DND-41 (cell line): ENCODE data around the gene CSNK1G1.

Source experiments
- ATAC-seq: fragments of 200-7000 bp; cut with Tn5 transposase; 3 replicates; pipeline ENCODE4 v1.9.1; 2021; ENCODE audit warnings: low read depth; ENCODE audit not compliant: insufficient read depth
- DNase-seq: peaks from one replicate; pipeline ENCODE4 v3.0.0-alpha.2; 2020
- H2AFZ ChIP-seq: 2 replicates; pipeline ENCODE4 v1.6.0; 2012; ENCODE audit warnings: low read depth, low read length
- H3K27ac ChIP-seq: 2 replicates; pipeline ENCODE4 v1.5.1; 2012; ENCODE audit warnings: low read length, inconsistent platforms
- H3K27me3 ChIP-seq: fragments of 200-600 bp; sonication (generic); 2 replicates; pipeline ENCODE4 v1.6.0; 2012; ENCODE audit warnings: low read length, mild to moderate bottlenecking, inconsistent platforms; ENCODE audit not compliant: insufficient read depth, poor library complexity
- H3K36me3 ChIP-seq: 2 replicates; pipeline ENCODE4 v1.5.1; 2012; ENCODE audit warnings: low read length, inconsistent platforms; ENCODE audit not compliant: insufficient read depth
- H3K4me1 ChIP-seq: 2 replicates; pipeline ENCODE4 v1.5.1; 2012; ENCODE audit warnings: mild to moderate bottlenecking, low read length; ENCODE audit not compliant: insufficient read depth
- H3K4me2 ChIP-seq: 2 replicates; pipeline ENCODE4 v1.6.0; 2012; ENCODE audit warnings: mild to moderate bottlenecking, moderate library complexity, low read length, inconsistent platforms; ENCODE audit not compliant: insufficient read depth
- H3K4me3 ChIP-seq, 2 experiments: fragments of 200-600 bp in 1 of 2; shearing (Covaris generic) in 1 of 2; 2 replicates each; pipeline ENCODE4 v1.5.1; 2012 to 2016; ENCODE audit warnings: inconsistent platforms in 2 of 2, low read length in 2 of 2, mild to moderate bottlenecking in 2 of 2, low read depth in 1 of 2, moderate library complexity in 1 of 2
- H3K79me2 ChIP-seq: 2 replicates; pipeline ENCODE4 v1.6.0; 2012; ENCODE audit warnings: low read length, inconsistent platforms; ENCODE audit not compliant: insufficient read depth
- H3K9ac ChIP-seq: 2 replicates; pipeline ENCODE4 v1.6.0; 2012; ENCODE audit warnings: low read depth, mild to moderate bottlenecking, inconsistent platforms, low read length, moderate library complexity
- H3K9me3 ChIP-seq: 2 replicates; pipeline ENCODE4 v1.5.1; 2012; ENCODE audit warnings: low read length, moderate library complexity, mild to moderate bottlenecking, inconsistent platforms; ENCODE audit not compliant: insufficient read depth, severe bottlenecking
- H4K20me1 ChIP-seq: 2 replicates; pipeline ENCODE4 v1.6.0; 2012; ENCODE audit warnings: low read length; ENCODE audit not compliant: insufficient read depth
- EZH2 ChIP-seq: IDR thresholded peaks from 3 replicates; pipeline ENCODE4 v1.6.1; 2012; ENCODE audit warnings: borderline replicate concordance, low read depth, mild to moderate bottlenecking, moderate library complexity, low read length, inconsistent platforms; ENCODE audit not compliant: severe bottlenecking
- TF ChIP-seq, protein P1 (sequence below): IDR thresholded peaks from 2 replicates; pipeline ENCODE4 v1.5.1; 2012; ENCODE audit warnings: borderline replicate concordance, low read length, moderate library complexity, mild to moderate bottlenecking; ENCODE audit not compliant: poor library complexity, severe bottlenecking; ENCODE audit errors: extremely low read depth

Gene CSNK1G1

DNA sequence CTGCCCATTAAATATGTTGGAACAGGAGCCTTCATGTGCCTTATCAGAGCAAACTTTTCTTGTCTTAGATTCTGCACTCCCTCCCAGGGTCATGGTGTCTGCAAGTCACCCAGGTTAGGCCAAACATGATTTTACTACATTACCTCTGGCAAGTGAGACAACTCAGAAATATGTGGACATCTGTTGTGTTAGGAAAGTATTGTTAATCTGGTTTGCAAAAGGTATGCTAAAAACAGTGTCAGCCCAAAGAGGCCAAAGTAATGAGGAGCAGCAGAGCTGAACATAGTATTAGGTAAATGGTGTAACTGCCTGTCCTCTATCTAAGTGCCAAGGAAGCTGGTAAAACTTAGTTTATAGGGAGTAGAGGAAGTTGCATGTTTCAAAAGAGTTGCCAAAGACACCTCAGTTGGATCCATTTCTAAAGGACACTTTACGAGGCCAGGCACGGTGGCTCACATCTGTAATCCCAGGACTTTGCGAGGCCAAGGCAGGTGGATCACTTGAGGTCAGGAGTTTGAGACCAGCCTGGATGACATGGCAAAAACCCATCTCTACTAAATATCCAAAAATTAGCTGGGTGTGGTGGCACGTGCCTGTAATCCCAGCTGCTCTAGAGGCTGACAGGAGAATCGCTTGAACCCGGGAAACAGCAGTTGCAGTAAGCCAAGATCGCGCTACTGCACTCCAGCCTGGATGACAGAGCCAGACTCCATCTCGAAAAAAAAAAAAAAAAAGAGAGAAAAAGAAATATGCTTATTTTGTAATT lies 170.6 kb downstream of the CSNK1G1 start:
- Histone ChIP-seq H3K27me3 (no peaks in the 10 kb centered on the region), H3K4me2 (no peak overlapping the region), H3K4me3 (no peak overlapping the region), H3K9ac (no peak overlapping the region), H4K20me1 (no peaks in the 10 kb centered on the region), H3K36me3 (peaks cover 10% of the 10 kb centered on the region; the same call in 1 of the 2 replicates), H2AFZ (no peak overlapping the region), H3K27ac (no peak overlapping the region), H3K79me2 (no peaks in the 10 kb centered on the region), H3K9me3 (no peaks in the 10 kb centered on the region), H3K4me1 (no peaks in the 10 kb centered on the region)
- ATAC-seq (no peak), DNase-seq (no peak)
- TF ChIP-seq EZH2: no peak
- TF ChIP-seq, protein P1, sequence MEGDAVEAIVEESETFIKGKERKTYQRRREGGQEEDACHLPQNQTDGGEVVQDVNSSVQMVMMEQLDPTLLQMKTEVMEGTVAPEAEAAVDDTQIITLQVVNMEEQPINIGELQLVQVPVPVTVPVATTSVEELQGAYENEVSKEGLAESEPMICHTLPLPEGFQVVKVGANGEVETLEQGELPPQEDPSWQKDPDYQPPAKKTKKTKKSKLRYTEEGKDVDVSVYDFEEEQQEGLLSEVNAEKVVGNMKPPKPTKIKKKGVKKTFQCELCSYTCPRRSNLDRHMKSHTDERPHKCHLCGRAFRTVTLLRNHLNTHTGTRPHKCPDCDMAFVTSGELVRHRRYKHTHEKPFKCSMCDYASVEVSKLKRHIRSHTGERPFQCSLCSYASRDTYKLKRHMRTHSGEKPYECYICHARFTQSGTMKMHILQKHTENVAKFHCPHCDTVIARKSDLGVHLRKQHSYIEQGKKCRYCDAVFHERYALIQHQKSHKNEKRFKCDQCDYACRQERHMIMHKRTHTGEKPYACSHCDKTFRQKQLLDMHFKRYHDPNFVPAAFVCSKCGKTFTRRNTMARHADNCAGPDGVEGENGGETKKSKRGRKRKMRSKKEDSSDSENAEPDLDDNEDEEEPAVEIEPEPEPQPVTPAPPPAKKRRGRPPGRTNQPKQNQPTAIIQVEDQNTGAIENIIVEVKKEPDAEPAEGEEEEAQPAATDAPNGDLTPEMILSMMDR: no peak

DNA sequence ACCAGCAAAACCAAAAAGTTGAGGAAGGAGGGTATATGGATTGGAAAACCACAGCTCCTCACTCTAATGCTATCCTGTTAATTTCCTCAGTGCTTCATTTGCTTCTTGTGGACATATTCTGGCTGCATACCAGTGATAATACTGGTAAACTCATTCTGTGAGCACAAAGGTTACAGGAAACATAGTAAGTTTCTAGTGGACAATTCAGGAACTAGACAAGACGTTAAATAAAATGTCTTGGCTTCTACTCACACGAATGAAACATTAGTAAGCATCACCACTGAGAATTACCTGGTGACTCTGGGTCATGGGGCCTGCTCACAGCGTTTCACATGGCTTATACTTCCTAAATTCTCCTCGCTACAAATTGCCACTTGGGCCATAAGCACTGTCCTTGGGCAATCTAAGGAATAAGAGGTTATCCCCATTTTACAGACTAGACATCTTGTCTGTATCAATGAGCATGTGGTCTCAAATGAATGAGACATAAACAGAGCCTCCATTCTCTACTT lies 173.1 kb downstream of the CSNK1G1 start:
- DNase-seq (no peak), ATAC-seq (no peak)
- no peak overlapping the region for H2AFZ ChIP-seq
- no peaks in the 10 kb centered on the region for H3K9me3 ChIP-seq
- H3K27ac ChIP-seq: no peak overlapping the region
- H3K4me1 ChIP-seq: no peaks in the 10 kb centered on the region
- TF ChIP-seq, protein P1: no peak
- no peak for TF ChIP-seq EZH2
- H4K20me1 ChIP-seq: no peaks in the 10 kb centered on the region
- no peaks in the 10 kb centered on the region for H3K79me2 ChIP-seq
- H3K27me3 ChIP-seq: no peaks in the 10 kb centered on the region
- no peak overlapping the region for H3K9ac ChIP-seq
- H3K36me3 ChIP-seq: peaks cover 27% of the 10 kb centered on the region
- no peak overlapping the region for H3K4me2 ChIP-seq
- no peak overlapping the region for H3K4me3 ChIP-seq

DNA sequence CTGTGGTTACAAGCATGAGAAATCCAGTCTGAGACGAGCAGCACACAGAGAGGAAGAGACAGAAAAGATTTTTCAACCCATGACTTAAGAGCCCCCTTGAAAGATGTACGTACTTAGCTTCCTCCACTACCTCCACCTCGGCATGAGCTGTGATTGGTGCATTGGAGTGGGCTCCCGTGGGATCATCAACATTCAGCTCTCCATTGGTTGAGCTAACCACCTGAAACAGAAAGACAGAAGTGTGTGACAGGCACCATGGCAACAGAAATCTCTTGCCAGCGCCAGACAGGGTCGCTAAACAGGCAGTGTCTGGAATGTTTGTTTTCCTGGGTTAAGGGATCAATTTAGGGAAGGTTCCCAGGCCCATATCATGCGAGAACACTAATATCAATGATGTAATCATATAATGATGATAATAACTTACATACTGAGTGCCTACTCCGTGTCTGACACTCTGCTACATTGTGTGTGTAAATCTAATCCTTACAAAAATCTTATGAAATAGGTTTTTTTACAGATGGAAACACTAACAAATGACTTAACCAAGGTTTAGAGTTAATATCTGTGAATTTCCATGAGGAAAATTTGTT lies 175.6 kb downstream of the CSNK1G1 start:
- H3K27ac ChIP-seq: no peak overlapping the region
- H3K4me2 ChIP-seq: no peak overlapping the region
- H3K36me3 ChIP-seq: peaks cover 28% of the 10 kb centered on the region
- H2AFZ ChIP-seq: no peak overlapping the region
- H3K79me2 ChIP-seq: no peaks in the 10 kb centered on the region
- H3K9me3 ChIP-seq: no peaks in the 10 kb centered on the region
- no peak for DNase-seq
- ATAC-seq: no peak
- H3K4me1 ChIP-seq: no peaks in the 10 kb centered on the region
- no peak overlapping the region for H3K9ac ChIP-seq
- TF ChIP-seq, protein P1: no peak
- H4K20me1 ChIP-seq: no peaks in the 10 kb centered on the region
- H3K27me3 ChIP-seq: no peaks in the 10 kb centered on the region
- no peak overlapping the region for H3K4me3 ChIP-seq
